SK-N-SH (cell line): ENCODE measurements around the gene PIANP. TPM values are rescaled to one million over a fixed set of nuclear protein-coding genes. Genes with fewer than 3 reads are reported as not detected.

Experiments used
- CTCF ChIA-PET: fragments of 300-600, 350-600 bp; formaldehyde crosslinking; extraction: SDS; loops from one replicate; lab custom pipeline; 2021; lab: Yijun Ruan, JAX
- POLR2A ChIA-PET: fragments of 350-600 bp; sonication (Branson Sonifier 250); formaldehyde crosslinking; extraction: SDS; loops from one replicate; lab custom pipeline; 2020; ENCODE audit warnings: antibody characterized with exemption, inconsistent platforms; lab: Yijun Ruan, JAX
- DNase-seq: peaks from one replicate; pipeline ENCODE4 v3.0.0; 2012
- H2AFZ ChIP-seq: fragments of 200-600 bp; sonication (generic); 2 replicates; pipeline ENCODE4 v1.8.1; 2016; ENCODE audit warnings: antibody characterized with exemption, mild to moderate bottlenecking, low read depth
- H3F3A ChIP-seq: fragments of 200-600 bp; sonication (generic); replicated peaks from 2 replicates; pipeline ENCODE3; 2016; ENCODE audit warnings: antibody characterized with exemption, mild to moderate bottlenecking; ENCODE audit not compliant: insufficient read depth
- H3K27ac ChIP-seq, 2 experiments: fragments of 200-500 bp in 1 of 2; fragments of 200-600 bp in 1 of 2; sonication (Bioruptor generic) in 1 of 2; sonication (generic), shearing (Covaris generic) in 1 of 2; 2 replicates each; pipeline versions ENCODE4 v1.5.1 to v1.6.1; 2014 to 2016; ENCODE audit warnings: low read depth in 2 of 2, inconsistent platforms in 1 of 2, low read length in 1 of 2, mild to moderate bottlenecking in 1 of 2, mixed read lengths in 1 of 2
- H3K27me3 ChIP-seq: fragments of 200-600 bp; sonication (generic), shearing (Covaris generic); 2 replicates; pipeline ENCODE4 v1.6.1; 2016; ENCODE audit warnings: mixed run types; ENCODE audit not compliant: insufficient read depth
- H3K36me3 ChIP-seq, 2 experiments: fragments of 200-500 bp in 1 of 2; fragments of 200-600 bp in 1 of 2; sonication (Bioruptor generic) in 1 of 2; sonication (generic) in 1 of 2; replicated peaks in 1 of 2; 2 replicates each; pipeline versions ENCODE3 to v1.5.1; 2014 to 2016; ENCODE audit warnings: low read length in 1 of 2, mild to moderate bottlenecking in 1 of 2; ENCODE audit not compliant: insufficient read depth in 2 of 2, control insufficient read depth in 1 of 2
- H3K4me1 ChIP-seq, 2 experiments: fragments of 200-500 bp in 1 of 2; fragments of 200-600 bp in 1 of 2; sonication (Bioruptor generic) in 1 of 2; sonication (generic), shearing (Covaris generic) in 1 of 2; 2 replicates each; pipeline versions ENCODE4 v1.5.1 to v1.6.1; 2014 to 2016; ENCODE audit warnings: low read depth in 1 of 2, low read length in 1 of 2, mixed run types in 1 of 2; ENCODE audit not compliant: insufficient read depth in 2 of 2, control insufficient read depth in 1 of 2
- H3K4me2 ChIP-seq: fragments of 200-600 bp; sonication (generic), shearing (Covaris generic); 2 replicates; pipeline ENCODE4 v1.6.1; 2017; ENCODE audit warnings: mixed run types
- H3K4me3 ChIP-seq, 2 experiments: fragments of 200-500 bp in 1 of 2; fragments of 200-600 bp in 1 of 2; sonication (Bioruptor generic) in 1 of 2; sonication (generic), shearing (Covaris generic) in 1 of 2; 2 replicates each; pipeline versions ENCODE4 v1.5.1 to v1.8.1; 2014 to 2016; ENCODE audit warnings: low read depth in 2 of 2, inconsistent platforms in 1 of 2, low read length in 1 of 2, mild to moderate bottlenecking in 1 of 2, mixed read lengths in 1 of 2, moderate library complexity in 1 of 2
- H3K79me2 ChIP-seq: fragments of 200-600 bp; sonication (generic); 2 replicates; pipeline ENCODE4 v1.8.1; 2017; ENCODE audit warnings: mild to moderate bottlenecking; ENCODE audit not compliant: insufficient read depth
- H3K9ac ChIP-seq: fragments of 200-600 bp; sonication (generic); 2 replicates; pipeline ENCODE4 v1.6.1; 2017; ENCODE audit warnings: mixed run types
- H3K9me2 ChIP-seq: fragments of 200-600 bp; sonication (generic); 2 replicates; pipeline ENCODE4 v1.6.1; 2017; ENCODE audit warnings: mixed run types
- H3K9me3 ChIP-seq: fragments of 200-600 bp; sonication (generic); 2 replicates; pipeline ENCODE4 v1.6.1; 2017; ENCODE audit warnings: mixed run types, mild to moderate bottlenecking, moderate library complexity
- H4K20me1 ChIP-seq: fragments of 200-600 bp; sonication (generic); 2 replicates; pipeline ENCODE4 v1.6.1; 2017; ENCODE audit warnings: mild to moderate bottlenecking, mixed run types; ENCODE audit not compliant: insufficient read depth
- CHD2 ChIP-seq: fragments of 150-350 bp; IDR thresholded peaks from 2 replicates; pipeline ENCODE4 v1.6.1; 2018; ENCODE audit warnings: low read length; ENCODE audit not compliant: partially characterized antibody
- CTCF ChIP-seq: fragments of 200-600 bp; sonication (generic); IDR thresholded peaks from 2 replicates; pipeline ENCODE4 v1.6.1; 2017; ENCODE audit warnings: antibody characterized with exemption, mild to moderate bottlenecking, moderate library complexity
- ELF1 ChIP-seq: IDR thresholded peaks from 2 replicates; pipeline ENCODE4 v1.4.0; 2012
- EZH2phosphoT487 ChIP-seq: fragments of 200-600 bp; sonication (generic); IDR thresholded peaks from 2 replicates; pipeline ENCODE4 v1.6.1; 2017; ENCODE audit warnings: low read depth, mixed run types, mild to moderate bottlenecking, antibody characterized with exemption, moderate library complexity, borderline replicate concordance
- FOXJ3 ChIP-seq: sonication (generic); formaldehyde crosslinking; IDR thresholded peaks from 2 replicates; pipeline ENCODE4 v1.5.1; 2020; ENCODE audit warnings: mild to moderate bottlenecking, missing genetic modification reagents
- FOXM1 ChIP-seq: IDR thresholded peaks from 2 replicates; pipeline ENCODE4 v1.4.0; 2012; ENCODE audit warnings: low read depth, mild to moderate bottlenecking
- GATA2 ChIP-seq: sonication (generic); formaldehyde crosslinking; IDR thresholded peaks from 2 replicates; pipeline ENCODE4 v1.5.0; 2020; ENCODE audit warnings: mild to moderate bottlenecking, missing genetic modification reagents
- IRF3 ChIP-seq: fragments of 150-350 bp; IDR thresholded peaks from 2 replicates; pipeline ENCODE4 v1.6.1; 2016; ENCODE audit warnings: mild to moderate bottlenecking, low read depth, low read length
- JUND ChIP-seq: IDR thresholded peaks from 2 replicates; pipeline ENCODE4 v1.4.0; 2012
- MXI1 ChIP-seq: IDR thresholded peaks from 2 replicates; pipeline ENCODE4 v1.6.1; 2012; ENCODE audit warnings: mild to moderate bottlenecking, low read depth, low read length, improper control_type of control experiment
- NFIC ChIP-seq: IDR thresholded peaks from 2 replicates; pipeline ENCODE4 v1.4.0; 2012; ENCODE audit warnings: borderline replicate concordance
- POLR2AphosphoS5 ChIP-seq: IDR thresholded peaks from 2 replicates; pipeline ENCODE4 v1.6.1; 2012; ENCODE audit warnings: low read depth, low read length
- REST ChIP-seq: IDR thresholded peaks from 2 replicates; pipeline ENCODE4 v1.6.1; 2012; ENCODE audit warnings: mild to moderate bottlenecking, low read depth, low read length, moderate library complexity
- RFX5 ChIP-seq: IDR thresholded peaks from 2 replicates; pipeline ENCODE4 v1.6.1; 2012; ENCODE audit warnings: mild to moderate bottlenecking, improper control_type of control experiment, low read length
- RXRA ChIP-seq: IDR thresholded peaks from 2 replicates; pipeline ENCODE4 v1.4.0; 2012; ENCODE audit warnings: low read depth, mild to moderate bottlenecking, borderline replicate concordance
- SMC3 ChIP-seq: IDR thresholded peaks from 2 replicates; pipeline ENCODE4 v1.6.1; 2012; ENCODE audit warnings: low read depth, low read length, improper control_type of control experiment
- TAF1 ChIP-seq: IDR thresholded peaks from 2 replicates; pipeline ENCODE4 v1.6.1; 2012; ENCODE audit warnings: low read depth, mild to moderate bottlenecking, low read length, moderate library complexity, borderline replicate concordance
- ZBTB33 ChIP-seq: IDR thresholded peaks from 2 replicates; pipeline ENCODE4 v1.4.0; 2012; ENCODE audit warnings: low read depth, borderline replicate concordance
- WGBS: methylation state at CpG from one replicate; pipeline ENCODE4 v1.1.6; 2017; ENCODE audit warnings: low lambda C conversion rate; 5-methylcytosine and 5-hydroxymethylcytosine counted together
- polyA plus RNA-seq, 3 experiments: library from polyadenylated mRNA; depleted of rRNA; stranded (reverse); fragments of >200 nt; gene quantifications; 2 replicates each; pipeline ENCODE4 v1.2.3, GENCODE V29; 2012

The PIANP gene
- polyA plus RNA-seq, 1 of the 3 experiments (the other 2 are of a cell fraction): 9.9 TPM

- Histone ChIP-seq H3K79me2 (peaks cover 10% of the 10 kb centered on the region; the same call in 1 of the 2 replicates), H3K9me2 (no peaks in the 10 kb centered on the region), H3K4me2 (no peak overlapping the region), H3K4me3 (no peak overlapping the region), H3K4me1 (no peaks in the 10 kb centered on the region), H3F3A (no peaks in the 10 kb centered on the region), H2AFZ (no peak overlapping the region), H3K9me3 (no peaks in the 10 kb centered on the region), H3K27ac (no peak overlapping the region), H4K20me1 (no peaks in the 10 kb centered on the region), H3K9ac (no peak overlapping the region), H3K27me3 (no peaks in the 10 kb centered on the region), H3K36me3 (peaks cover 20 to 43% of the 10 kb centered on the region in 2 experiments)
- no peak for DNase-seq
- TF ChIP-seq EZH2phosphoT487: no peak
- no peak for TF ChIP-seq ELF1
- TF ChIP-seq CHD2: no peak
- no peak for TF ChIP-seq REST
- TF ChIP-seq NFIC: no peak
- no peak for TF ChIP-seq FOXJ3
- no peak for TF ChIP-seq TAF1
- TF ChIP-seq IRF3: no peak
- TF ChIP-seq SMC3: no peak
- no peak for TF ChIP-seq GATA2 (CRISPR knock-in tag)
- no peak for TF ChIP-seq RFX5
- 86% methylated on average over 1 of the region's 1 CpG for WGBS
- POLR2A ChIA-PET: no interaction called here
- CTCF ChIA-PET: interaction anchor here (0.6 to 1.3 kb wide), 3 partner anchors 8 to 100 kb away, joined by 3 read pairs; partner anchors contain the start of gene MLF2
Measured at GRCh38 chr12:6653342-6653741, 47.3 kb downstream of the PIANP start.

GRCh38 chr12:6652391-6652790 is 48.2 kb downstream of the PIANP start:
- Histone ChIP-seq H3K9me2 (no peaks in the 10 kb centered on the region), H3K4me2 (no peak overlapping the region), H3F3A (no peaks in the 10 kb centered on the region), H2AFZ (no peak overlapping the region), H3K27ac (no peak overlapping the region)
- no peak for DNase-seq
- TF ChIP-seq TAF1 (no peak), JUND (no peak), CTCF (no peak), FOXM1 (no peak), IRF3 (no peak), CHD2 (no peak), ZBTB33 (no peak), MXI1 (no peak), POLR2AphosphoS5 (no peak), RXRA (no peak), GATA2 (CRISPR knock-in tag) (no peak)
- TF ChIP-seq, all 33 proteins: peak for 0
- Histone ChIP-seq H3K79me2 (peaks cover under 1% of the 10 kb centered on the region; the same call in 1 of the 2 replicates), H3K36me3 (peaks cover 20 to 43% of the 10 kb centered on the region in 2 experiments), H3K9ac (no peak overlapping the region), H3K27me3 (no peaks in the 10 kb centered on the region), H3K4me1 (no peaks in the 10 kb centered on the region), H4K20me1 (no peaks in the 10 kb centered on the region), H3K4me3 (no peak overlapping the region), H3K9me3 (no peaks in the 10 kb centered on the region)
- CTCF ChIA-PET: interaction anchor here (0.6 to 1.3 kb wide), 5 partner anchors 9 to 98 kb away, joined by 3 read pairs; no protein-coding TSS in a partner anchor
- POLR2A ChIA-PET: interaction anchor here (0.7 kb wide), 1 partner anchor 29 kb away, joined by 6 read pairs; no protein-coding TSS in a partner anchor
- 94% methylated on average over 11 of the region's 12 CpGs for WGBS
